OCI-LY3 (cell line): Measurements from ENCODE around the gene EHBP1.

Source experiments
- H2AFZ ChIP-seq: fragments of 200-600, 300-600 bp; shearing (Covaris generic); 2 replicates; pipeline ENCODE4 v1.6.0; 2014; ENCODE audit warnings: antibody characterized with exemption, low read depth, low read length
- H3K27ac ChIP-seq: fragments of 200-600, 300-600 bp; sonication (generic); 2 replicates; pipeline ENCODE4 v1.5.1; 2014; ENCODE audit warnings: mild to moderate bottlenecking, low read length, moderate library complexity, mixed read lengths
- H3K27me3 ChIP-seq: fragments of 200-600, 300-600 bp; sonication (generic); 2 replicates; pipeline ENCODE4 v1.6.1; 2014; ENCODE audit warnings: low read depth, low read length, mixed read lengths
- H3K36me3 ChIP-seq: fragments of 200-600, 300-600 bp; sonication (generic); replicated peaks from 2 replicates; pipeline ENCODE3; 2014; ENCODE audit warnings: low read depth, low read length, mixed read lengths
- H3K4me1 ChIP-seq: fragments of 300-600, 200-600 bp; sonication (generic); 2 replicates; pipeline ENCODE4 v1.6.1; 2014; ENCODE audit warnings: low read length, mixed read lengths
- H3K4me2 ChIP-seq: fragments of 200-600, 300-600 bp; sonication (generic); 2 replicates; pipeline ENCODE4 v1.6.1; 2014; ENCODE audit warnings: low read length, mixed read lengths
- H3K4me3 ChIP-seq: fragments of 300-600, 200-600 bp; sonication (generic); 2 replicates; pipeline ENCODE4 v1.5.1; 2014; ENCODE audit warnings: antibody characterized with exemption, mild to moderate bottlenecking, low read length, moderate library complexity
- H3K79me2 ChIP-seq: fragments of 300-600, 200-600 bp; shearing (Covaris generic); 2 replicates; pipeline ENCODE4 v1.6.1; 2014; ENCODE audit warnings: mild to moderate bottlenecking, low read length, mixed read lengths
- H3K9ac ChIP-seq: fragments of 300-600, 200-600 bp; shearing (Covaris generic); 2 replicates; pipeline ENCODE4 v1.6.0; 2014; ENCODE audit warnings: mild to moderate bottlenecking, low read length, moderate library complexity
- H3K9me3 ChIP-seq: fragments of 200-600, 300-600 bp; shearing (Covaris generic); 2 replicates; pipeline ENCODE4 v1.6.1; 2014; ENCODE audit warnings: low read length, mixed read lengths; ENCODE audit not compliant: insufficient read depth
- H4K20me1 ChIP-seq: fragments of 200-600, 300-600 bp; sonication (generic); 2 replicates; pipeline ENCODE4 v1.6.1; 2016; ENCODE audit warnings: low read length, mixed read lengths; ENCODE audit not compliant: insufficient read depth
- CTCF ChIP-seq: fragments of 200-600, 300-600 bp; sonication (generic); IDR thresholded peaks from 2 replicates; pipeline ENCODE4 v1.5.1; 2014; ENCODE audit warnings: antibody characterized with exemption, low read length, low read depth
- EZH2phosphoT487 ChIP-seq: fragments of 200-600 bp; shearing (Covaris generic); IDR thresholded peaks from 2 replicates; pipeline ENCODE4 v1.6.1; 2018; ENCODE audit warnings: antibody characterized with exemption, mixed run types, low read depth

Gene EHBP1

GRCh38 chr2:62660582-62661262 lies 44.8 kb upstream of the EHBP1 start:
- TF ChIP-seq CTCF = no peak
- no peak for TF ChIP-seq EZH2phosphoT487
- H3K27ac ChIP-seq = no peak overlapping the region; the same call in 1 of the 2 replicates
- no peaks in the 10 kb centered on the region for H3K9me3 ChIP-seq
- no peak overlapping the region for H2AFZ ChIP-seq
- peak overlapping the region; percentile 43 for H3K4me2 ChIP-seq
- H3K9ac ChIP-seq = no peak overlapping the region
- no peaks in the 10 kb centered on the region for H4K20me1 ChIP-seq
- no peaks in the 10 kb centered on the region for H3K79me2 ChIP-seq
- H3K36me3 ChIP-seq = no peaks in the 10 kb centered on the region
- H3K4me3 ChIP-seq = 0 out of 2 replicates have a peak overlapping the region, but pooled peaks have one; percentile 21
- H3K4me1 ChIP-seq = peaks cover 36% of the 10 kb centered on the region
- H3K27me3 ChIP-seq = peaks cover 3% of the 10 kb centered on the region; the same call in 1 of the 2 replicates

- Histone ChIP-seq H3K27ac (no peak overlapping the region), H3K9me3 (no peaks in the 10 kb centered on the region), H3K4me2 (no peak overlapping the region), H3K9ac (no peak overlapping the region), H3K27me3 (peaks cover 3% of the 10 kb centered on the region; the same call in 1 of the 2 replicates), H3K36me3 (no peaks in the 10 kb centered on the region), H4K20me1 (no peaks in the 10 kb centered on the region), H2AFZ (no peak overlapping the region), H3K4me3 (no peak overlapping the region), H3K79me2 (no peaks in the 10 kb centered on the region), H3K4me1 (peaks cover 36% of the 10 kb centered on the region)
- TF ChIP-seq CTCF = no peak
- TF ChIP-seq EZH2phosphoT487 = no peak
These were observed 44.3 kb upstream of the EHBP1 start for GRCh38 chr2:62661263-62661635.

- no peak for TF ChIP-seq EZH2phosphoT487
- no peak for TF ChIP-seq CTCF
- H2AFZ ChIP-seq = no peak overlapping the region
- H3K4me1 ChIP-seq = peaks cover 34% of the 10 kb centered on the region
These were observed 43.4 kb upstream of the EHBP1 start for GRCh38 chr2:62662131-62662530.

GRCh38 chr2:62662554-62662953 lies 43.0 kb upstream of the EHBP1 start:
- Histone ChIP-seq H3K9ac (no peak overlapping the region), H3K4me1 (peaks cover 30% of the 10 kb centered on the region), H2AFZ (no peak overlapping the region), H4K20me1 (no peaks in the 10 kb centered on the region), H3K27me3 (peaks cover 3% of the 10 kb centered on the region; the same call in 1 of the 2 replicates), H3K27ac (no peak overlapping the region), H3K79me2 (no peaks in the 10 kb centered on the region), H3K4me2 (no peak overlapping the region), H3K9me3 (no peaks in the 10 kb centered on the region), H3K36me3 (no peaks in the 10 kb centered on the region), H3K4me3 (no peak overlapping the region)
- TF ChIP-seq EZH2phosphoT487 (no peak), CTCF (no peak)

More at GRCh38 chr2:62662131-62662530, 43.4 kb upstream of the EHBP1 start:
- Histone ChIP-seq H3K27ac (no peak overlapping the region), H3K9me3 (no peaks in the 10 kb centered on the region), H3K27me3 (peaks cover 3% of the 10 kb centered on the region; the same call in 1 of the 2 replicates), H3K4me2 (no peak overlapping the region), H3K9ac (no peak overlapping the region), H3K4me3 (no peak overlapping the region), H4K20me1 (no peaks in the 10 kb centered on the region), H3K79me2 (no peaks in the 10 kb centered on the region), H3K36me3 (no peaks in the 10 kb centered on the region)
